TTC549 (cell line): ENCODE results near the gene PIGL.
"Not testable (repeated sequence)": the region's sequence is repeated elsewhere in the genome, so short reads cannot be mapped to it uniquely, and the experiment has no call there.

Source experiments
- FAIRE-seq: peaks from 2 replicates; lab custom pipeline; 2012; peaks lifted over from hg19 to GRCh38; lab: Jason Lieb, UNC

Gene PIGL

DNA sequence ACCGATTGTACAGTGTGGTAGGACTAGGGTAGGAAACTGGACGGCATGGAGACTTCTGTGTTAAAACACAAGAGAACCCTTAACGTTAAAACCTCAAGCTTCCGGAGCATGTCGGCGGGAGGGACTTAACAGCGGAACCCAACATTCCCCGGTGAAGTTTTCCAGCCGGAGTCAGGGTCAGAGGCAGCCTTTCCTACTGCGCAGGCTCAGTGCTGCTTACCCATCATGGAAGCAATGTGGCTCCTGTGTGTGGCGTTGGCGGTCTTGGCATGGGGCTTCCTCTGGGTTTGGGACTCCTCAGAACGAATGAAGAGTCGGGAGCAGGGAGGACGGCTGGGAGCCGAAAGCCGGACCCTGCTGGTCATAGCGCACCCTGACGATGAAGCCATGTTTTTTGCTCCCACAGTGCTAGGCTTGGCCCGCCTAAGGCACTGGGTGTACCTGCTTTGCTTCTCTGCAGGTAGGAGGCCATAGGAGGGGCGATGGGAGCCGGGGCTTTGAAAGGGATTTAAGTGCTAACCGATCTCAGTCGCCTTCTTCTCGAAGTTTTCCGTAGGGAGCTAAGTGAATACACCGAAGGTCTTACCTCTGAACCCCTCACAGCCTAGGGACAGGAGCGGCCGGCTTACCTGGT, at the start of gene PIGL:
TSS of gene PIGL (plus strand) at position 209 of the 634 bp plus-strand sequence. CDS start at position 226, 17 bp downstream.
- FAIRE-seq = no peak

- no peak for FAIRE-seq
These were observed 45.4 kb upstream of the PIGL start for GRCh38 chr17:16171613-16172012.

DNA sequence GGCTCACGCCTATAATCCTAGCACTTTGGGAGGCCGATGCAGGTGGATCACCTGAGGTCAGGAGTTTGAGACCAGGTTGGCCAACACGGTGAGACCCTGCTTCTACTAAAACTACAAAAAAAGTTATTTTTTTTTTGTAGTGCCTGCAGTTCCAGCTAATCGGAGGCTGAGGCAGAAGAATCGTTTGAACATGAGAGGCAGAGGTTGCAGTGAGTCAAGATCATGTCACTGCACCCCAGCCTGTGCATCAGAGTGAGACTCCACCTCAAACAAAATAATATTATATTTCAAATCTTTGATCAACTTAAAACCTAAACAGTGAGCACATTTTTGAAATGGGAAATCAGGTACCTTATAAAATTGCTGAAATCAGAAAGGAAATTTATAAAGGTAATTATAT, 38.2 kb upstream of the PIGL start:
- FAIRE-seq = no peak

GRCh38 chr17:16181581-16181980, 35.4 kb upstream of the PIGL start:
- FAIRE-seq = no peak

- FAIRE-seq = no peak
These were observed 29.4 kb upstream of the PIGL start for GRCh38 chr17:16187642-16188041.

DNA sequence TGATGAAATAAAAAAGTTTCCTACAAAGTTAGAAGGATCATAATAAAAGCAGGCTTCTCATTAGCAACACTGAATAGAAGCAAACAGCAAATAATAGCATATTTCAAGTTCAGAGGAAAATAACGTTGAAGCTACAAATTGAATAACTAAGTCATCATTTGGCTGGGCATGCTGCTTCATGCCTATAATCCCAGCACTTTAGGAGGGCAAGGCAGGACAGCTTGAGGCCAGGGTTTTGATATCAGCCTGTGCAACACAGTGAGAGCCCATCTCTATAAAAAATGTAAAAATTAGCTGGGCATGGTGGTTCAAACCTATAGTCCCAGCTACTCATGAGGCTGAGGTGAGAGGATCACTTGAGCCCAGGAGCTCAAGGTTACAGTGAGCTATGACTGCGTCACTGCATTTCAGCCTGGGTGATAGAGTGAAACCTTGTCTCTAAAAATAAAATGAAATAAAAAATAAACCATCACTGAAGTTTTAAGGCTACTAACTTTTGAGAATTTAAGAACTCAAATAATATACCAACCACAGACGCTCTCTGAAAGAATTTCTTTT, 27.1 kb upstream of the PIGL start:
- FAIRE-seq = no peak

DNA sequence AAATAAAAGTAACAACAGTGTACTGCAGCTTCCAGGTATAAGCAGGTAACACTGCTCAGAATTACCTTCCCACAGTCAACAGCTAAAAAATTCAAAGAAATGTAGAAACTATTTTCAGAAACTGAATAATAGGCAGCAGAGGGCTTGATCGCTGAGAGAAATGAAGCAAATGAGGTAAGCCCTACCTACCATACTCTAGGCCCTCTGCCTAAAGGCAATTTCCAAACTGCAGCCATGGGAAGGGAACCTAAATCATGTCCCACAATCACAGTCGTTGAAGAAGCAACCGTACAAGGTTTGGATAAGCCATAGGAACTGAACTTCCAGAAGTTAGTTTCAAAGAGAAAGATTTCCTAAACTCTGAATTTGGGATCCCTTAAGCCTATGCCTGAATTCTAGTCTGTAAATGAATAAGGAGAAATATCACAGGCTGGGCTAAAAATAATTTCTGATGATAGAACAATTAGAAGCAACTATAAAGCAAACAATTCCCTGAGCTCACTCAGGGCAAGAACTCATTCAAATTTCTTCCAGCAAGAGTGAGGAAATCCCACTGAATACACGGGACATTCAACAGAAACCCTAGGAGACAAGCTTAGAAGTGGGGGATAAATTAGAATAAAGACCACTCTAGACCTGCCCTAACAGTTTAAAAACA, 26.2 kb upstream of the PIGL start:
- no peak for FAIRE-seq

- FAIRE-seq = no peak
These were observed 25.4 kb upstream of the PIGL start for GRCh38 chr17:16191604-16192003.

DNA sequence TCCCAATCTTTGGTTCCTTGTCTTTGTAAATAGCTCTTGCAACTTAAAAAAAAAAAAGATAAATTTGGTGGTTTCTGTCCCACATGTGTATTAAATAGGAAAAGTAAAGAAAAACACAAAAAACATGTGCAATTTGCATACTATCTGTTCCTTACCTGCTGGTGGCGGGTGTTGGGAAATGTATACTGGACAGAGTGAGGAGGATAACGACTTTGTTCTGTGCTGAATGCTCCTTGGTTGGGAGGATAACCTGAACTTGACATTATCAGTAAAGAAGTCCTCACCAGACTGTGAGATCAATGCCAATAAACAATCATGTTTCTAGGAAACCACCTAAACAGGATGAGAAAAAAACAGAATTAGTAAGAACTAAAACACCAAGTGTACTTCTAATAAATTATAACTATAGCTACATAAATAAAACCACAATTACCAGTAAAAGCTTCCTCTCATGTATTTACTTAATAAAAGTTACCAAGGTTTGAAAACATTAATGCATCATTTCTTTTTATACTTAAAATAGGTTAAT, 22.6 kb upstream of the PIGL start:
- peak; percentile 38 for FAIRE-seq

- no peak for FAIRE-seq
These were observed 19.7 kb upstream of the PIGL start for GRCh38 chr17:16197276-16197675.

DNA sequence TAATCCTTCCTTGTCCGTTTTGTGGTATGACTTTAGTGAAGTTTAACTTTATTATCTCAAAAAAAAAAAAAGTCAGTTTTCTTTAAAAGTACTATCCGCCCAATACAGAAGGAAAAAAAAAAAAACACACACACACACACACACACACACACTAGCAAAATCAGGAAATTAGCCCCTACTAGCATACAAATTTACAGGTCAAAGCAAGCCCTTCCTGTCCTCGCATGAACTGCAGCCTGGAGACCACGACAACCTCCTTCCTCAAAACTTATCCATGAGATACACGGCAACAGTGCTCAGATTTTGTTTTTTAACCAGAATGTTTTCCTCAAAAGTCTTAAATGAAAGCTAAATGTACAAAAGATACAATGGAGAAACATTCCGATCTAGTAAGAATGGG, 17.9 kb upstream of the PIGL start:
- no peak for FAIRE-seq

- not testable (repeated sequence) for FAIRE-seq
These were observed 15.3 kb upstream of the PIGL start for GRCh38 chr17:16201693-16202131.

GRCh38 chr17:16202554-16203500, 14.2 kb upstream of the PIGL start:
- not testable (repeated sequence) for FAIRE-seq

DNA sequence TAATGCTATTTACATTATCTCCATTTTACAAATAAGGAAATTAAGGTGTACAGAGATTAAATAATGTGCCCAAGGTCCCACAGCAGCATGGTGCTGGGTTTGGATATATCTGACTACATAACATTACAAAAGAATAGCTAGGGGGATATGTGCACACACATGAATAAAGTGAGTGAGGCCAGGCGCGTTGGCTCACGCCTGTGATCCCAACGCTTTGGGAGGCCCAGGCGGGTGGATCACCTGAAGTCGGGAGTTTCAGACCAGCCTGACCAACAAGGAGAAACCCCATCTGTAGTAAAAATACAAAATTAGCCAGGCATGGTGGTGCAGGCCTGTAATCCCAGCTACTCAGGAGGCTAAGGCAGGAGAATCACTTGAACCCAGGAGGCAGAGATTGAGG, 12.2 kb upstream of the PIGL start:
- FAIRE-seq = not testable (repeated sequence)

- FAIRE-seq = no peak
These were observed 5.4 kb upstream of the PIGL start for GRCh38 chr17:16211590-16211989.

GRCh38 chr17:16212793-16213192, 4.2 kb upstream of the PIGL start:
- FAIRE-seq = no peak

- no peak for FAIRE-seq
These were observed 2.6 kb upstream of the PIGL start for GRCh38 chr17:16214190-16215001.

DNA sequence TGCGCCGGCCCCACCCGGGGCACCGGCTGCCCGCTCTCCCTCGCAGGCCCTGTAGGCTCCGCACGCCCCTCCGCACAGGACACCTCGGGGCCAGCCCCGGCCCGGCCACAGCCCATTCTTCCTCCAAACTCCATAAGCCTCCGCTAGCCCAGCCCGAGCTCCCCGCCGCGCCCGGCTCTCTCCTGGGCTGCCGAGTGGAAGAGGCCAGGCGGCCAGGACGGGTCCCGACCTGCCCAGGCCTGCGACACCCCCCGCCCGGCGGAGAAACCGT, 2.1 kb upstream of the PIGL start:
- no peak for FAIRE-seq

GRCh38 chr17:16215273-16215964, 1.6 kb upstream of the PIGL start, which contains the start of gene NCOR1:
Gene NCOR1 (minus strand): TSS chr17:16215534. CDS start chr17:16194569, 20,965 bp downstream.
- FAIRE-seq = no peak

DNA sequence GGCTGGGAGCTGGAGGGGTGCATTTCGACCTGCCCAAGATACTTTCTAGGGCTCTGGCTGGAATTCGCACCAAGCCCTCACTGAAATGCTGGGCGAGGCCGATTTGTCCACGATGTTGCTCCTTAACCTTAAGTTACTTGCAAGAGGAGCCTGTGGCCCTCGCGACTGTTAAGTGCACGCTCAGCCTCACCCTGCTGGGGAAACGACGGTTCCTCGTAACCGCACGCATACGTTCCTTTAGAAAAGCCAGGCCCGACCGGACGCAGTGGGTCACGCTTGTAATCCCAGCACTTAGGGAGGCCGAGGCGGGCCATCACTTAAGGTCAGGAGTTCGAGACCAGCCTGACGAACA, 1.1 kb upstream of the PIGL start:
- FAIRE-seq = no peak

GRCh38 chr17:16216341-16217001, 539 bp upstream of the PIGL start:
- not testable (repeated sequence) for FAIRE-seq
